ENCODE data around the gene SRGAP2C.
"Not testable (repeated sequence)": the region's sequence is repeated elsewhere in the genome, so short reads cannot be mapped to it uniquely, and the experiment has no call there.

Gene SRGAP2C

DNA sequence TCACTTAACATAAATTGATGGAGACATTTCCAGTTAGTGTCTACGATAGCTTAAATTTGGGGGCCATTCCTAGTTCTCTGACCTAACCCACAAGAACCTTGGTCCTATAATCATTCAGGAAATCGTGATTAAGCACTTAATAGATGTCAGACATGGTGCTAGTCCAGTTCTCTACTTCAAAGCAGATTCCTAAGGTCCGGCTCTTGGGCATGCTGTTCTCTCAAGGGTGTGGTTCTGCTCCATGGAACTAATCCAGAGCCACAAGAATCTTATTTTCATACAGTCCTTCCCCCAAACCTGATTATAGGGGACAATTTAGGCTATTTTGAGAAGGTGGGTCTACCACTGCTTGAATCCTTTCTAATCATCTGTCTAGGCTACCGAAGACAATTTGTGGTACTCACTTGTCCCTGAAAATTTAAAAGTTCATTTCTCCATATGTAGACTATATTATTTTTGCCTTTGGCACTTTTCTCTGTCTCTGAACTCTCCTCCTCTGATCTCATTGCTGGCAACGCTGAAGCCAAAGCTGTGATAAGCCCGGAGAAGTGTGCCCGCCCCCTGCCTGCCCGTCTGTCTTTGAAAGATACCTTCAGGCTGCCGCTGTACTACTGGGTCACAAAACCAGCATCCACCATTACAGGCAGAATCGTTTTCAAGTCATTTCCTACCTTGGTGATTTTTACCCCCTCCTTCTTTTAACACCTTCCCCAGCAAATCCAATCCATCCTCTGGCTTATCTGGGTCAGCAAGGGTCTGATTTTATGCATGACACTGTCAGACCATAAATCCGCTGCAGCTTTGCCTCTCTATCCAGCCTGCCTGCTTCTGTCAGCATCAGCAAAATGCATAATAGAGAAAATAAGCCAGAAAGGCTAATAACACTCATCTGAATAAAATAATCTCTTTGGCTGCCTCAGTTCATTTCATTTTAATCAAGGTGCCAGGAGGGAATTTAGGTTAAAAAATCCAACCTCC is 133.0 kb downstream of the SRGAP2C start:
- DNase-seq (ENCODE audit: low read depth); H3K4me3 ChIP-seq (ENCODE audit: low read depth, low read length): not testable (repeated sequence)

DNA sequence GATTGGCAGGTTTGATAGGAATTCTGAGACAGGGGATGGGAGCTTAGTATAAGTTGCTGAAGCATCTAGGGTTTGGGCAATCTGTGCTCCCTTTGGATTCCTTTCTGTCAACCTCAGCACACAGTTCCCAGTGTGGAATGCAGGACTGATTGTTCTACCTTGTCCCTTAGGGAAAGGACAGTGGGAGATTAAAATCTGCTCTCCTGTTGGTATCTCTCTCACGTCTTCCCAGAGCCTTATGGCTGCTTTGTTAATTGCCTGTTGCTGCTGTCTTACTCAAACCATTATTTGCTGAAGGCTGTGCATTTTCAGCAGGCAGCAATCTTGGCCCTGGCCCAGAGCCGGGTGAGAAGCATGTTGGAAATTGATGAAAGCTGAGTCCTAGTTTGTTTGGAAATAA is 133.9 kb downstream of the SRGAP2C start:
- H3K4me3 ChIP-seq (ENCODE audit: low read depth, low read length); DNase-seq (ENCODE audit: low read depth): not testable (repeated sequence)

DNA sequence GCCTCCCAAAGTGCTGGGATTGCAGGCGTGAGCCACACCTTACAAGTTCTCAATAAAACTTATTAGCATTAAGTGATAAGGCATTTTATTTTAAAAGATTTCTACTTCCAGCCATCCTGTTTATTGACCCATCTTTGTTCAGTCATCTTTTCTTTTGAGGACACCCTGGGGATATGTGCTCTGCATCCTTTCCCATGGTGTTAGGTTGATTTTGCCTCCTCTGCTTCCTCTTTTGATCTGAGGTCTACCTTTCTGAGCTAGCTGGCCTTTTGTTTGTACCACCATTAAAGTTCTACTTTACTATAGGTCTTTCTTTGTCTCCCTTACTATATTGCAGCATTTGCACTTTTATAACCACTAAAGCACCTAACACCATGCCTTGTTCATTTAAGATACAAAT is 136.9 kb downstream of the SRGAP2C start:
- not testable (repeated sequence) for DNase-seq (ENCODE audit: low read depth)

DNA sequence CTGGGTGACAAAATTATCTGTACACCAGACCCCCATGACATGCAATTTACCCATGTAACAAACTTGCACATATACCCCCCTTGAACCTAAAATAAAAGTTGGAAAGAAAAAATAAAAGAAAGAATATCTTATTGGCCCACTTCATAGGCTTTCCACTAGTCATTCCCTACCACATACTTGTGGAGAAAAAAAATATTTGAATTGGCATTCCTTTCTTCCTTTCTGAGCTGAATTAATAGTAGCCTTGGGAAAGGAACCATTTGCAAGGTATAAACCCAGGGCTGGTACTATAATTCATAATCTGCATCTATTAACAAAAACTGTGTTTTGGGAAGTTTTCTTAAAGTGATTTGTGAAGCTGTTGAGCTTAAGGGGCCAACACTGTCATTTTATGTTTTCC is 140.0 kb downstream of the SRGAP2C start:
- not testable (repeated sequence) for DNase-seq (ENCODE audit: low read depth)

More for the DNA sequence above, 136.9 kb downstream of the SRGAP2C start:
- not testable (repeated sequence) for H3K4me3 ChIP-seq (ENCODE audit: low read depth, low read length)

DNA sequence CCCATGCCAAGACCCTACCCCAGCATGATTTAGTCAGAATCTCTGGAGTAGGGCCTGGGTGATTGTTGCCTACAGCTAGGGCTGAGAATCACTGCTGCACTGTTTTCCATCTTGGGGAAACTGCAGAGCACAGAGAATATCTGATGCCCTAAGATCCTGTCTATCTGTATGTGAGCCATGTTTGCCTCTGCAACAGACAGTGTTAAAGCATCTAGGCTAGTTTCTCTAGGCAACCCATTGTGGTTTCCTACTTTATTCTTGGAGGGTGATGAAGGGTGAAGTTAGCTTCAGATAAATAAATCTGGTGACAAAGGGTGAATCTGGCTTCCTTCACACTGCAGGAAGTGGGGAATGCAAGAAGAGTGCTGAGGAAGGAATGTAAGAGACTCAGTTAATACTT is 147.4 kb downstream of the SRGAP2C start:
- DNase-seq (ENCODE audit: low read depth); H3K4me3 ChIP-seq (ENCODE audit: low read depth, low read length): not testable (repeated sequence)

More for the DNA sequence above, 140.0 kb downstream of the SRGAP2C start:
- not testable (repeated sequence) for H3K4me3 ChIP-seq (ENCODE audit: low read depth, low read length)

DNA sequence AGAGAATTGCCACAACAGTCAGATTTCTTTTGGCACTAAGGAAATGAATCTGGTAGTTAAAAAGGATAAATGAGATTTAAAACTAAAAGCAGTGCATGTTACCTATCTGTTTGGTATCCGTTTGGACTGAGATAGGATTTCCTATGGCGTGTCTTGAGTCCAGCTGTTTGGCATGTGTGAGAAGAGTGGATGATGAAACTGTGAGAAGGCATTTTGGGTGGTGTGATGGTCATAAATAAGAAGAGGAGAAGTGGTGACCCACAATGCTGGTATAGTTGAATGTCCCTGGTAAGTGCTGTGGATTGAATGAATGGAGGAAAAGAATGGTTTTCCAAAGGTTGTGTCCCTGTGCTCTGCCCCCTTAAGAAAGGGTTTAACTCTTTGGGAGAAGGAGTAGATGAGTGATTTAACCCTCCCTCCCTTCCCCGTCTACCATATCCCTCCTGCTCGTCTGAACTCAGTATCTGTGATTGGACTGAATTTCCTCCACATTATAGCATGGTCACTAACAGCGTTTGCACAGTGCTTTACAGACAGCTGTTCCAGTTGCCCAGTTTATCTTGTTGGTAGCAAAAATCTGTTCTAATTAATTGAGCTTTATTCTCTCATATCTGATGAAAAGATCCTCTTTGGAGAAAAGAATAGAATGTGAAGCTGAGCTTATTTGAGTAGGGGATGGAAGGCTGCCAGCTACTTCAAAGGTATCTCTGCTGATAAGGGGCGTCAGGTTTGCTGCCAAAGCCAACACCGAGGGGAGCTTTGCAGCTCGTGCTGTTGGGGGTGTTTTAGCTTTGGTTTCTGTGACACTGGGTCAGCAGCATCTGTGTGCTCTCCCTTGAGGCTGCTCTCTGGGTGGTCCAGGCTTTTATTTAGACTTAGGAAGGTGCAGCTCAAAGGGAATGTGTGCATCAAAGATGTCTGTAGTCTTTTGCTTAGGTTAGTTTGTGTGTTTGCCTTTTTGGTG is 148.1 kb downstream of the SRGAP2C start:
- not testable (repeated sequence) for DNase-seq (ENCODE audit: low read depth); H3K4me3 ChIP-seq (ENCODE audit: low read depth, low read length)

DNA sequence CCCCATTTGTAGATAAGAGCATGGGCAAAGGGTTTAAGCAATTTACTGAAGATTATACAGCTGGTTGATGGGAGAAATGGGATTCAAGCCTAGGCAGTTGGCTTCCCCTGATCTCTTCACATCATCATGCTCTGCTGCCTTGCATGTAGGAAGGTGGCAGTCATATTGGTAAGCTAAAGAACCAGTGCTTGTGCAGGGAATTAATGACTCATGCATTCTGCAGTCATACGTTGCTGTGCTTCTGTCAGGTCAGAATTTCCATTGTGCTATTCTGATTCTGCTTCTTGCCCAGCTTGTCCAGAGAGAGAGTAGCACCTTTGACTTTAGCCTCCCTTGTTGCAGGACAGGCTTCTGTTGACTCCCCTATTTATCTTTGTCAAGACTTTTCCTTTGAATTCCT is 153.2 kb downstream of the SRGAP2C start:
- not testable (repeated sequence) for H3K4me3 ChIP-seq (ENCODE audit: low read depth, low read length); DNase-seq (ENCODE audit: low read depth)

DNA sequence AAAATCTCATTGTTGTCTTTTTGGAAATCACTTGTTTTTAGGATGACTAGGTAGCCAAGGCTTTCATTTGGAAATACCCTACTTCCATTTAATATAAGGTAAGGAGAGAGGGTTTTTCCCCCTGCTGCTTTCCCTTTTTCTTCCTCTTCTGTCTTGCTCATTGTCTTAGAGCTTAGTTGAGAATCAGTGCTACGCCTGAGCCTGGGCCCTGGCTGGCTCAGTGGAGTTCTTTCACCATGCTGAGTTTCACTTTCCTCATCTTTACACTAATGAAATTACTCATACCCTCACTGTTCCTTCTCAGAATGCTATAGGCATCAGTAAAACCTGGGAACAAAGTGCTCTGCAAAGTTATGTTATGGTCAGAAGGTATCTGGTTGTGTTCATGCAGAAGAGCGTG is 154.8 kb downstream of the SRGAP2C start:
- not testable (repeated sequence) for DNase-seq (ENCODE audit: low read depth); H3K4me3 ChIP-seq (ENCODE audit: low read depth, low read length)

DNA sequence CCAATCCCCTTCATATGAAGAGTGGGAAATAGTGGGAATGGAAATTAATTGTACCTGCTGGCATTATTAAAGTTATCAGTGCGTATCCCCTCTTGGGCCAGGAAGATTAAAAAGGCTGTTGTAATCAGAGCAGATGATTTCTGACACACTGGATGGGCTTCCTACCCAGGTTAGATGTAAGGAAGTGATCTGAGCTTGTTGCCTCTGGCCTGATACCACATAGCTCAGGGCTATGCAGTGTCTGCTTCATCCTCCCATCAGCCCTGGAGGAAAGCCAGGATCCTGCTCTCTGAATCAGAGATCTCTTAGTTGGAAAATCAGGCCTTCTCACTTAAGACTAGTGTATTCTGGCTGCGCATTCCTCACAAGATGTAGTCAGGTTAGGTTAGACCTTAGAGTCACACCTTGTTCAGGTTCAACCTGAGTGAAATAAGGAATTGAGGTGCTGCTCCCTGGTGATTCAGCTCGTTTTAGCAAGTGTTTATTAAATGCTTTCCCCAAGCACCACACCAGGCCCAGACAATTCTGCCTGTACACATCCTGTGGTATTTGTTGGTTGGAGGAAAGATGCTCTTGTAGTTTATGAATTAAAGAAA is 158.6 kb downstream of the SRGAP2C start:
- not testable (repeated sequence) for H3K4me3 ChIP-seq (ENCODE audit: low read depth, low read length); DNase-seq (ENCODE audit: low read depth)

DNA sequence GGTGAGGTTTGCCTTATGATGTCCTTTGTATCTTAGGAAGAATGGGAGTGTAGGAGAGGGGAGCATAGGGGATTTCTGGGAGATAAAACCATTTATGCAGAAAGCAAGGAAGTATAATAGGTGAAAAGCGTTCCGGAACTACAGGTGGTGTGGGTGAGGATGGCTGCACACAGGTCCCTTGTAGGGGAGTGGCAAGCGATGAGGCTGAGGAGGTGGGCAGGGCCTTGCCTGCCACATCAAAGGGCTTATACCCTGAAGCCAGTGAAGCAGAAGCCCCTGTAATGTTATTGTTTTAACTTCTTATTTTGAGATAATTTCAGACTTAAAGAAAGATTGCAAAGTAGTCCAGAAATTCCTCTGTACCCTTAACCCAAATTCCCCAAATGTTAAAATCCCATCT is 159.6 kb downstream of the SRGAP2C start:
- DNase-seq (ENCODE audit: low read depth); H3K4me3 ChIP-seq (ENCODE audit: low read depth, low read length): not testable (repeated sequence)

DNA sequence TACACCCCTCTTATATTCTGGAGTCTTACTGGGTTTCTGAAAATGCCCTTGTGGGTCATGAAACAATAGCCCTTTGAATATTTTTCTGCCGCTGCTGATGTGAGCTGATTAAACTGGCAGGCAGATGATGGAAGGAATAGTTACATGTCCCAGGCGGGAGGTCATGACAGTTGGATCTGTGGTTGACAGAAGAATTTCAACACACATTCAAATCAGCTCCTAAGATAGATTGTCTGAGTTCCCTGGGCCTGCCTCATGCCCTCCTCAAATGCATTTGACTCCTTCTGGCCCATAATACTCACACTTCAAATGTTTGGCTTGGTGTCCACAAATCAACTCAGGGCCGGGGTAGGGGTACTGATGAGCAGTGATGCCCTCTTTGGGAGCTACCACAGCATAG is 161.9 kb downstream of the SRGAP2C start:
- not testable (repeated sequence) for DNase-seq (ENCODE audit: low read depth); H3K4me3 ChIP-seq (ENCODE audit: low read depth, low read length)

DNA sequence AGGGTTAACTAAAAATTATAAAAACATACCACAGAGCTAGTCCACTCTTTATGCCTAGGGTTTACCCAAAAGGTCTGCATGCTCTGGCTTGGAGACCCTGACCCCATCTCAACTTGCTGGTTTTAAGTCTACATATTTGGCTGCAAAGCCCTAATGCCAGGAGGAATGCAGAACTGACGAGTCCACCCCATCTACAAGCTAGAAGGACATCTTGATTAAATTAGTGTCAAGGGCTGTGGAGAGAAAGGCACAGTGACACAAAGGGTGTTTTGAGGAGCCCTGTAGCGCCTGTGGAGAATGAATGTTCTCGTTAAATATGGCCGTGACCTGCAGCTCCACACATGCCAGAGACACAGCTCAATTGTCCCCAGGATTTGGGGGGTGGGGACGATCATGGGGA is 162.7 kb downstream of the SRGAP2C start:
- H3K4me3 ChIP-seq (ENCODE audit: low read depth, low read length); DNase-seq (ENCODE audit: low read depth): not testable (repeated sequence)

DNA sequence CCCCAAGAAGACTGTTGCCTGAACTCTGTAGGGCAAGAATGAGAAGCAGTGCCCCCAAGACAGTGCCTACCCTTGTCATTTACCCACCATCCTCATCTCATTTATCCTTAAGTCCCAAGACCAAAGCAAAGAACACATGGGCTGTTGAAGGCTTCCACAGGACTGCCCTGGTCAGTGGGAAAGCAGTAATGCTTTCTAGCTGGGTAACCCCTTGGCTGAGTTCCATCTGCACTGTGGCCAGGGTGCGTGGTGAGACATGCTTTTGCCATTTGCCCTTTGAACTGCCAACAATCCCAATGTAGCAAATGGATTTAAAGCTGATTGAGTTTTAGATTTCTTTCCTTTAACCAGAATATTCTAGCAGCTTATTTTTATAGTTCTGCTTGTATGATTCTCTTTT is 163.3 kb downstream of the SRGAP2C start:
- not testable (repeated sequence) for DNase-seq (ENCODE audit: low read depth); H3K4me3 ChIP-seq (ENCODE audit: low read depth, low read length)

DNA sequence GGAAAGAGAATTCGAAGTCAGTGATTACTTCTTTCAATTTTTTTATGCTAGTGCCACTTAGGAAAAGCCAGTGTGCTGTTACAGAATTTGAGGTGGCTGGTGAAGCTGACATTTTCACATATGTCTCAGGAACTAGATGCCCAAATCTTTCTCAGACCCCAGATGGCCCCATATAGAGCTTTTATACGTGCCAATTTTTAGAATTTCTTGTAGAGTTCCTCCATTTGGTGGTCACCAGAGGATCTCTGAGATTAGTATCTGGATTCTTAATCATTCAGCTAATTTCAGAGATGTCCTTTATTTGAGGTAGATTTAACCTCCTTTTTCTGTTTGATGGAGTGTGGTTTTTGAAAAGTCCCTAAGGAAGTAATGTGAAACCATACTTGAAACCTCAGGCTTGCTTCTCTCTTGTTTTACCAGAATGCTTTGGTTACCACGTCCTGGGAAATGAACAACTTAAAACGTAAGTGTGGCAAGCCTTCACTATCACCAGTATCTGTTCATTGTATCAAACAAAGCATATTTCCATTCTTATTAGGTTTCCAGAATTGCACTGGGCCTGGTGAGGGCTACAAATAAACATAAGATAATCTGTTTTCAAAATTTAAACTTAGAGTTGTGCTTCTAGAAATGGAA is 164.7 kb downstream of the SRGAP2C start:
- not testable (repeated sequence) for H3K4me3 ChIP-seq (ENCODE audit: low read depth, low read length); DNase-seq (ENCODE audit: low read depth)

DNA sequence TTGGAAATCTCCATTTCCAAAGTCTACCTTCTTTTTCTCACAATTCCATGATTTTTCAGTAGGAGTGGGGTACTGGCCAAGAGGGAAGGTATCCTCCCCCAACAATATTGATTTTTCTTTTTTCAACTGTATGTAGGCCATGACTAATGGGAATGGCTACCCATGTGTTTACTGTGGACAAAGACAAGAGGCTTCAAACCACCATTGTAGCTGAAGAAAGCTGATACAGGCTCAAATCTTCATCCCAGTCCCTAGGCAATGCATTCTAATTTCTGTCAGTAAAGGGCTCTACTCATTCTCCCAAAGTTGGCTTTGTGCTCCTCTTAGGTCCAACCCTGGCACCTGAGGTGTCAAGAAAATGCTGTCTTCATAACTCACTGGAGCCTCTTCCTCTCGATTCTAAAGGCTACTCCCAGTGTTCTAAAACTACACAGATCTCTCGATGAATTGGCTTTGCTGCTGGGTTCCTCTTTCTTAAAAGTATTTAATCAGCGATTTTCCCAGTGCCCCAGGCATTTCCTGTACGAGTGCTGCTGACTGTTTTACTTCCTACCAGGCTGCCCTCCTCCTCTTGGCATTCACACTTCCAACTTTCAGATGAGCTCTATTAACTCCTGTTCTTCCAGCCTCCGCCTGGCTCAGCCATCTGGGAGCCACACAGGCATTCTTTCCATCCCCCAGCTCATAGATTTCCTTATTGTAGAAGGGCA is 171.1 kb downstream of the SRGAP2C start:
- DNase-seq (ENCODE audit: low read depth); H3K4me3 ChIP-seq (ENCODE audit: low read depth, low read length): not testable (repeated sequence)

DNA sequence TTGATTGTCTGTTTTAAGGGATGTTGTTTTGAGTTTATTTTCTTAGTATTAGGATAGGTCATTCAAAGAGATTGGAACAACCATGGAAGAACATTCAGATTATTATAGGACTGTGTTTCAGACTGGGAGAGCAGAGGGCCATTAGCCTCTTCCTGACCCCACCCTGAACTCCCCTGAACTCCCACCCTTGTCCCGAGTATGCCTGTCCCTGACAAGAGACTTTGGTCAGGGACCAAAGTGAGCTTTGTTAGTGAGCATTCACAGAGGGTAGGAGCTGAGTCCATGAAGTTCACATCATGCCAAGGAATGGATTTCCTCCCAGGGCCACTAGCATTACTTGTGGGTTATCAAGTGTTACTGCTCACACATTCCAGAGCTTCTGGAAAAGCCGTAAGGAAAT is 172.0 kb downstream of the SRGAP2C start:
- DNase-seq (ENCODE audit: low read depth); H3K4me3 ChIP-seq (ENCODE audit: low read depth, low read length): not testable (repeated sequence)

DNA sequence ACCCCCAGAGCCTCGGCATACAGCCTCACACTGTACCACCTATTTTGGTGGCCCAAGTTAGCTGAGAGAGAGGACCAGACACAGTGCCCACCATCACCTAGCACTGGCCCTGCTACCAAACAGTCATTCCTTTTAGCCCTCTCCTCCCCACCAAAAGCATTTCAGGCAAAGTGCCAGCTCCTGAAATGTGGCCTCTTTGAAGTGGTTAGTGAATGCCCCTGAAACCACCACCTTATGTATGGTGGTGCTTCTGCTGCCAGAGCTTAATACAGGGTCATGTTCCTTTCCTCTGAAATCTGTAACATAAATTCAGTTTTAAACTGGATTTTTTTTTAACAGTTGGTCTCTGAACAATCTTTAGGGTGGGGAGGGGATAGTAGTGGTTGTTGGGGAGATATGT is 175.8 kb downstream of the SRGAP2C start:
- not testable (repeated sequence) for H3K4me3 ChIP-seq (ENCODE audit: low read depth, low read length); DNase-seq (ENCODE audit: low read depth)

DNA sequence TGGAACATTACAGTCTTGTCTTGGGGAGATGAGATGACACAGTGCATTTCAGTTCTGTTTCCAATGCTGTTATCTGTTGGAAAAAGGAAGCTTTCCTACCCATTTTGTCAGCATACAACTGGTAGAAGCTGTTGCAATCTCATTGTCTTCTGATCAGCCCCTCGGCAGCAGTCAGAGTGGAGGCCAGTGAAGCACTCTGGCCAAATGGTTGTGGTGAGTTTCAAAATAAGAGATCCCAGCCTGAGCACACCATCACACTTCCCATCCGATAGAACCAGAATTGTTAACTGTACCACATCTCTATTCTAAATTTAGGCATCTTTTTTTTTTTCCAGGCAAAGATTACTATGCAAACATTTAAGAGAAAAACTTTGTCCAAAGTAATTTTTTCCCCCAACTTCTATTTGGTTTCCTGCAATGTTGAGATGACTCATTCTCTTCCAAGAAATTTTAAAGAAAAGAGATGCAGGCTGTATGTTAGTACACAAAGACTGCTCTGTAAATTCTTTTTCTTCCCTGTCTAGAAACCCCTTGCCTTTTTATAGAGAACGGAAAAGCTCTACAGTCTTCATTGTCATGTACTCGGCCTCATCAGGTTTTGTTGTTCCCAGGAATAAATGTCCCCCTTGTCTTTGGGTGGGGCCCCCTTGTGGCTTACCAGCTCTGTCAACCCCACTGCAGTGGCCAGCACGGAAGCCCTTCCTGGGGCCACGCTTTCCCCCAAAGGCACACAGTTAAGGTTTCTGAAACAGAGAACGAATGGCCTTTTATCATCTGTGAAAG is 176.9 kb downstream of the SRGAP2C start:
- H3K4me3 ChIP-seq (ENCODE audit: low read depth, low read length); DNase-seq (ENCODE audit: low read depth): not testable (repeated sequence)
